GM21825 (cell line): Measurements from ENCODE around the gene ASB7.
"Not testable (repeated sequence)": the region's sequence is repeated elsewhere in the genome, so short reads cannot be mapped to it uniquely, and the experiment has no call there.

Experiments used
- ATAC-seq: cut with Tn5 transposase; IDR thresholded peaks from one replicate; pipeline ENCODE4 v1.9.1; 2021; ENCODE audit warnings: mild to moderate bottlenecking, moderate library complexity; ENCODE audit not compliant: unreplicated experiment

Gene ASB7

GRCh38 chr15:100648951-100649350, 46.6 kb downstream of the ASB7 start:
- ATAC-seq, result no peak

- ATAC-seq, result no peak
These were observed 48.3 kb downstream of the ASB7 start for GRCh38 chr15:100650685-100651084.

- no peak for ATAC-seq
These were observed 48.9 kb downstream of the ASB7 start for GRCh38 chr15:100651253-100651652.

- ATAC-seq, result no peak
These were observed 49.7 kb downstream of the ASB7 start for GRCh38 chr15:100652116-100652515.

GRCh38 chr15:100653608-100654007, 51.2 kb downstream of the ASB7 start:
- no peak for ATAC-seq

GRCh38 chr15:100658895-100659294, 56.5 kb downstream of the ASB7 start:
- no peak for ATAC-seq

GRCh38 chr15:100661156-100661555, 58.8 kb downstream of the ASB7 start:
- ATAC-seq, result no peak

- ATAC-seq, result no peak
These were observed 60.9 kb downstream of the ASB7 start for GRCh38 chr15:100663086-100663914.

GRCh38 chr15:100663915-100664281, 61.5 kb downstream of the ASB7 start:
- no peak for ATAC-seq

- ATAC-seq, result no peak
These were observed 63.2 kb downstream of the ASB7 start for GRCh38 chr15:100665570-100665969.

GRCh38 chr15:100667405-100668347, 65.3 kb downstream of the ASB7 start:
- no peak for ATAC-seq

GRCh38 chr15:100668348-100668745, 66.0 kb downstream of the ASB7 start:
- no peak for ATAC-seq

GRCh38 chr15:100669260-100669659, 66.9 kb downstream of the ASB7 start:
- no peak for ATAC-seq

- no peak for ATAC-seq
These were observed 68.2 kb downstream of the ASB7 start for GRCh38 chr15:100670505-100671021.

GRCh38 chr15:100671124-100671680, 68.8 kb downstream of the ASB7 start:
- no peak for ATAC-seq

GRCh38 chr15:100671858-100672543, 69.6 kb downstream of the ASB7 start:
- ATAC-seq, result no peak

- ATAC-seq, result no peak
These were observed 70.6 kb downstream of the ASB7 start for GRCh38 chr15:100672959-100673358.

- ATAC-seq, result not testable (repeated sequence)
These were observed 76.8 kb downstream of the ASB7 start for GRCh38 chr15:100679151-100679550.

- no peak for ATAC-seq
These were observed 78.3 kb downstream of the ASB7 start for GRCh38 chr15:100680726-100681125.

GRCh38 chr15:100681335-100681746, 79.0 kb downstream of the ASB7 start:
- ATAC-seq, result no peak

- no peak for ATAC-seq
These were observed 80.1 kb downstream of the ASB7 start for GRCh38 chr15:100682468-100682867.
